Psoas muscle (tissue), 8 donors: ENCODE measurements around the gene LRRC36. TPM values are rescaled to one million over a fixed set of nuclear protein-coding genes. Genes with fewer than 3 reads are reported as not detected.

ENCODE experiments used
- ATAC-seq, 4 donors: fragments of 200-7000 bp; cut with Tn5 transposase; one replicate each; pipeline ENCODE4 v1.9.1; 2020; ENCODE audit warnings: moderate library complexity in 3 of 4, mild to moderate bottlenecking in 2 of 4
- DNase-seq, 2 donors: peaks; one replicate each; pipeline ENCODE4 v3.0.0-alpha.2; 2020
- H3K27ac ChIP-seq: fragments of 200-600 bp; one replicate; pipeline ENCODE4 v1.8.0; 2022
- H3K27me3 ChIP-seq, 3 donors: fragments of 200-600 bp in 1 of 3; one replicate each; pipeline versions ENCODE4 v1.6.1 to v1.8.0; 2013 to 2022; ENCODE audit warnings: low read length in 2 of 3, mild to moderate bottlenecking in 2 of 3, moderate library complexity in 1 of 3; ENCODE audit not compliant: insufficient read depth in 3 of 3
- H3K36me3 ChIP-seq, 2 donors: fragments of 200-600 bp in 1 of 2; one replicate each; pipeline versions ENCODE4 v1.6.1 to v1.8.0; 2013 to 2022; ENCODE audit warnings: low read depth in 1 of 2, mild to moderate bottlenecking in 1 of 2, moderate library complexity in 1 of 2; ENCODE audit not compliant: insufficient read depth in 1 of 2
- H3K4me1 ChIP-seq: fragments of 200-600 bp; one replicate; pipeline ENCODE4 v1.8.0; 2022
- H3K4me3 ChIP-seq: fragments of 200-600 bp; one replicate; pipeline ENCODE4 v1.8.0; 2022; ENCODE audit warnings: mild to moderate bottlenecking
- H3K9me3 ChIP-seq: fragments of 200-600 bp; one replicate; pipeline ENCODE4 v1.8.0; 2022
- WGBS, 3 donors: extraction: QIAGEN DNeasy Blood & Tissue Kit; methylation state at CpG; one replicate each; pipeline versions ENCODE4 v1.1.6 to v1.1.7; 2013; 5-methylcytosine and 5-hydroxymethylcytosine counted together
- intact Hi-C, 2 donors: fragments of 100-400 bp; cut with DNase I; formaldehyde crosslinking; loops; one replicate each; pipeline versions ENCODE4 v1.11.0 to v1.14.2; 2022
- polyA plus RNA-seq, 3 donors: library from polyadenylated mRNA; stranded (reverse); fragments of 200-250 nt; gene quantifications; one replicate each; pipeline ENCODE4 v1.2.3, GENCODE V29; 2013
- total RNA-seq, 4 donors: library from RNA; stranded (reverse); fragmentation: NEBNext Ultra II Directional in 2 of 4; extraction: Animal tissue kit (Norgen Biotek cat#: 25700) in 2 of 4; gene quantifications; one replicate each; pipeline versions ENCODE4 v1.2.1 to v1.2.4, GENCODE V29; 2021 to 2023
- TF ChIP-seq, protein P1 (sequence below): fragments of 200-600 bp; IDR thresholded peaks from one replicate; pipeline ENCODE4 v1.8.0; 2022; ENCODE audit warnings: antibody characterized with exemption
- donor health status: healthy with polysubstance abuse.
- donor health status: DM: no; HTN: no; CAD: no; lungs with moderate emphysema.
- donor health status: Bipolar disorder and iron deficiency.
- donor health status: healthy.
- donor health status: DM: yes; HTN: yes; CAD: no.
- donor health status: DM: no; HTN: no; CAD: no.
- donor health status: DM: no; HTN: no; CAD: no.
- donor health status: DM: yes; HTN: yes; CAD: no.

Gene LRRC36
- total and polyA plus RNA-seq, 7 donors, result 0.06 to 0.25 (median 0.11) TPM; not detected in 4

GRCh38 chr16:67302076-67302475 lies 24.5 kb upstream of the LRRC36 start:
- TF ChIP-seq, protein P1, sequence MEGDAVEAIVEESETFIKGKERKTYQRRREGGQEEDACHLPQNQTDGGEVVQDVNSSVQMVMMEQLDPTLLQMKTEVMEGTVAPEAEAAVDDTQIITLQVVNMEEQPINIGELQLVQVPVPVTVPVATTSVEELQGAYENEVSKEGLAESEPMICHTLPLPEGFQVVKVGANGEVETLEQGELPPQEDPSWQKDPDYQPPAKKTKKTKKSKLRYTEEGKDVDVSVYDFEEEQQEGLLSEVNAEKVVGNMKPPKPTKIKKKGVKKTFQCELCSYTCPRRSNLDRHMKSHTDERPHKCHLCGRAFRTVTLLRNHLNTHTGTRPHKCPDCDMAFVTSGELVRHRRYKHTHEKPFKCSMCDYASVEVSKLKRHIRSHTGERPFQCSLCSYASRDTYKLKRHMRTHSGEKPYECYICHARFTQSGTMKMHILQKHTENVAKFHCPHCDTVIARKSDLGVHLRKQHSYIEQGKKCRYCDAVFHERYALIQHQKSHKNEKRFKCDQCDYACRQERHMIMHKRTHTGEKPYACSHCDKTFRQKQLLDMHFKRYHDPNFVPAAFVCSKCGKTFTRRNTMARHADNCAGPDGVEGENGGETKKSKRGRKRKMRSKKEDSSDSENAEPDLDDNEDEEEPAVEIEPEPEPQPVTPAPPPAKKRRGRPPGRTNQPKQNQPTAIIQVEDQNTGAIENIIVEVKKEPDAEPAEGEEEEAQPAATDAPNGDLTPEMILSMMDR, result no peak
- WGBS, 3 donors, result 76 to 91% (median 89%) methylated on average over 7 of the region's 7 CpGs
- Histone ChIP-seq H3K4me3 (no peak overlapping the region), H3K27me3 (no peaks in the 10 kb centered on the region), H3K9me3 (no peaks in the 10 kb centered on the region), H3K27ac (no peak overlapping the region), H3K4me1 (no peaks in the 10 kb centered on the region), H3K36me3 (no peaks in the 10 kb centered on the region)
- intact Hi-C loops, result no loop called here
- no peak for ATAC-seq
- no peak for DNase-seq

GRCh38 chr16:67302970-67303369 lies 23.6 kb upstream of the LRRC36 start:
- H3K9me3 ChIP-seq, result no peaks in the 10 kb centered on the region
- no peak overlapping the region for H3K27ac ChIP-seq
- DNase-seq (no peak), ATAC-seq (no peak)
- WGBS, 3 donors, result 75 to 79% (median 79%) methylated on average over 8 of the region's 8 CpGs
- intact Hi-C loops, result no loop called here
- H3K4me3 ChIP-seq, result no peak overlapping the region
- TF ChIP-seq, protein P1, result no peak
- H3K36me3 ChIP-seq, result no peaks in the 10 kb centered on the region
- no peaks in the 10 kb centered on the region for H3K27me3 ChIP-seq
- H3K4me1 ChIP-seq, result no peaks in the 10 kb centered on the region

DNA sequence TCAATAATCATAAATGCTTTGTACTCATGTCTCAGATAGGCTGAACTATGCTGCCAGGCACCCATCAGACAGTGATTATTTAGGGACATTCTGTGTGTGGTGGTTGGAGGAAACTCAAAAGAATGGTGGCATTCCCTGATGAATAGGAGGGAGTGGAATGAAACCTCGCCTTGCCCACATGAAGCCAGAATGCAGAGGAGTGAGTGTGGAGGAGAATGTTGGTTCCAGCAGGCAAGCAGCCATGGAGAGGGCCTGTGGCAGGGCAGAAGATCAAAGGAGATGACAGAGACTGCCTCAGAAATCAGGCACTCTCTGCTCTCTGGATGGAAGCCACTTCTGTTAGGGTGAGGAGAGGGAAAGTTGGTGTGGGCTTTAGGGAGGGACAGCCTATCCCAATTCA lies 22.6 kb upstream of the LRRC36 start:
- intact Hi-C loops, result no loop called here
- ATAC-seq (no peak), DNase-seq (no peak)
- no peak overlapping the region for H3K27ac ChIP-seq
- WGBS, 3 donors, result 74 to 85% (median 75%) methylated on average over 1 of the region's 1 CpG
- TF ChIP-seq, protein P1, result no peak
- no peaks in the 10 kb centered on the region for H3K36me3 ChIP-seq
- no peaks in the 10 kb centered on the region for H3K27me3 ChIP-seq
- no peak overlapping the region for H3K4me3 ChIP-seq
- no peaks in the 10 kb centered on the region for H3K4me1 ChIP-seq
- no peaks in the 10 kb centered on the region for H3K9me3 ChIP-seq

DNA sequence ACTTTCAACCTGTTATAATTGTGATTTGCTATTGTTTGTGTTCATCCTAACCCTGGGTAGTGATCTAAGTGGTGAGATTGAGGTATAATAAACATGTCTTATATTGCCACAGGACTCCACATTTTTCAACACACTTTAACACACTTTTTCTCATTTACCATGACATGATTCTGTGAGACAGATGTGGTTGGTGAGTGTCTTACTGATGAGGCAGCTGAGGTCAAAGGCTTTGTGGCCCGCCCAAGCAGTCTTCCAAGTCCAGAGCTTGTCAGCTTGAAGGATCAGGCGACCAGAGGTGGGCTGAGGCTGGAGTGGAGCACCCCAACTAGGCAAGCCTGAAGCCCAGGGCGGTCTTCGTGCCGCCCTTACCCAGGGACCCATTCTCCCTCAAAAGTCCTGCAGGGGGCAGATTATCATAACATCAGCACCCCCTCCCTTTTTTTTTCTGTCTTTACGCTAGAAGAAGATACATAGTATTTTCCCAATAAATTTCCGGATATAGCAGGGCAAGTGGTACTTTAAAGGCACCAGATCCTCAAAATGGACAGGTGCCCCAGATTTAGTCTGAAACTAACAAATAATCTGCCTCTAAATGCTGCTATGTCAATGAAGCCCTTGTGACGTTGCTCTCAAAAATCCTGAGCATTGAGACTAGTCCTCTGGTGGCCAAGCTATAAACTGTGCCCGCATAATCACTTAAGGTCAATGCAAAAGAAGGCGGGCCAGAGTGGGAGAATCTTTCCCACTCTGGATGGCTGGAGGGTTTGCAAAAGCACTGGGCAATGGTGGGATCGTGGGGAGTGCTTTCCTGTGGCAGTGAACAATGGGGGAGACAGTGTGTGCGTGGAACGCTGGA lies 21.2 kb upstream of the LRRC36 start:
- Histone ChIP-seq H3K36me3 (no peaks in the 10 kb centered on the region), H3K4me1 (no peaks in the 10 kb centered on the region), H3K27ac (no peak overlapping the region), H3K9me3 (no peaks in the 10 kb centered on the region), H3K4me3 (no peak overlapping the region), H3K27me3 (no peaks in the 10 kb centered on the region)
- 84 to 90% (median 85%) methylated on average over 13 of the region's 13 CpGs for WGBS, 3 donors
- DNase-seq (no peak), ATAC-seq (no peak)
- TF ChIP-seq, protein P1, result no peak
- intact Hi-C loops, result no loop called here
